ENCODE data around the gene RPL36AL. TPM values are rescaled to one million over a fixed set of nuclear protein-coding genes. Genes with fewer than 3 reads are reported as not detected.

The RPL36AL gene
- 412 to 498 TPM (median 444 TPM) in 5 replicates for total RNA-seq (2022; extraction: Qiagen RNA extraction; ENCODE audit: low read depth)

DNA sequence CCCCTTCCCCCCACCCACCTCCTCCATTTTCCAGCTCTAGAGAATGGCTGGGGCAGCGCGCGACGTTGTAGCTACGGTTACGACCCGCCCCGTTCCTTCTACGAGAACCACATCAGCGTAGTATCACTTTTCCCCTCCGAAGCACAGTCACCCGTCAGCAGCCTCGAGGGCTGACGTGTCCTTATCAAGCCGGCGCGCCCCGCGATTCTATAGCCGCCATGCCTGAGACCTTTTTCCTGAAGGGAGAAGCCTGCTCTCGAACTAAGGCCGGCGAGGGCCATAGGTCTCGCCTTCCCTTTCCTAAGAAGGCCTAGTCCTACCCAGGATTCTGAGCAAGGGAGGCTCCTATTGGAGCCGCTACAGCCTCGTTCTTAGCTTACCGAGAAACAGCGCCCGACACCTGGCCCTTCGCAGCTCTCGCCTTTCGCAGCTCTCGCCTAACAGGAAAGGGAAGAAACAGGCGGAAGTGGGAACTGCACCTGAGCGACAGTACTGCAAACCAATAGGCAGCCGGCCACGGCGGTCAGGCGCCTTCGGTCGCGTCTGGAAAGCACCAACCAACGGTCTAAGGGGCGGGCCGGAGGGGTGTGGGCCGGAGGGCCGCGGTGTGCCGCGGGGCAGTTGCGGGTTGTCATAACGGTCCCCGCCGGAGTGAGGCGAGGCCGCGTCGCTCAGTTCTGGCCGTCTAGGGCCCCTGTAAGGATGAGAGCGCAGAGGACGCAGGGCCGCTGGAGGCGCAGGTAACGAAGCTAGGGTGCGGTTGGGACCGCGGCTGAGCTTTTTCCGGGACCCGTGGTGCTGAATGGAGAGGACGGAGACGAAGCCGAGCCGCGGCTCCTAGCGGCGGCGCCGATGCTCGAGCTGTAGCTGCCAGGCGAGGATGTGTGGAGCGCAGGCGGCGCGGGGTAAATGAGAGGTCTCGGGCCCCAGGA is at the start of gene RPL36AL, which contains the start of gene MGAT2:
Gene RPL36AL, minus strand, starts transcription at position 445 of the 932 bp plus-strand sequence. CDS start 1,522 bp downstream, outside the sequence.
Gene MGAT2, plus strand, starts transcription at position 618 of the 932 bp plus-strand sequence. CDS start 470 bp downstream, outside the sequence.

DNA sequence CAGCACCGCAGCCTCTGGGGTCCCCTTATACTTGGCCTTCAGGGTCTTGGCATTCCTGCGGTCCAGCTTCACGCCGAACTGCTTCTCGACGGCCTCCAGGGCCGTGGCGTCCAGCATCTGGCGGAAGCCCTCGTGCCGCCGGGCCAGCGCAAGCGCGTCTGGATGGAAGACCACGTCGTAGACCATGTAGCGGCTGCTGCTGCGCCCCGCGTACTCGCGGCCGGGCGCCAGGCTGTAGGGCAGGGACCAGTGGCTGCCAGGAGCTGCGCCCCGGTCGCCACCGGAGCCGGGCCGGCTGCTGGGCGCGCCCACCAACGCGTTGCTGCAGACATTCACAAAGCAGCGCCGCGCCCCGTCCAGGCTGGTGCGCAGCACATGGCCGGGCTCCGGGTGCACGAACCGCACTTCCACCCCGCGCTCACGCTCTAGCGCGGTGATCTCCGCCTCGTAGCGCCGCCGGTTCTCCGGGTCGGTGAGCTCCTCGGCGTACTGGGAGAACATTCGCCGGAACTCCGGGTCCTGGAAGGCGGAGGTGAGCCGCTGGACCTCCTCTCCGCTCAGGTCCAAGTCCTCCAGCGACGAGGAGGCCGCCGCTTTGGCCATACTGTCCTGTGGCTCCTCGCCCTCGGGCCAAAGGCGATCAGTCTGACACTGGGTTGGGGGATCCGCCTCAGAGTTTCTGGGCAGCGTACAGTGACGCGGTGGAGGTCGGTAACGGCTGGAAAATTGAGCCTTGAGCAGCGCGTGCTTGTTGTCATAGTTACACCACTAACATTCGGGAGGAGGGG is 14.3 kb upstream of the RPL36AL start, which contains the start of gene DNAAF2:
Gene DNAAF2, minus strand, starts transcription at position 698 of the 788 bp plus-strand sequence. Its CDS starts 95 bp downstream, at position 603.

DNA sequence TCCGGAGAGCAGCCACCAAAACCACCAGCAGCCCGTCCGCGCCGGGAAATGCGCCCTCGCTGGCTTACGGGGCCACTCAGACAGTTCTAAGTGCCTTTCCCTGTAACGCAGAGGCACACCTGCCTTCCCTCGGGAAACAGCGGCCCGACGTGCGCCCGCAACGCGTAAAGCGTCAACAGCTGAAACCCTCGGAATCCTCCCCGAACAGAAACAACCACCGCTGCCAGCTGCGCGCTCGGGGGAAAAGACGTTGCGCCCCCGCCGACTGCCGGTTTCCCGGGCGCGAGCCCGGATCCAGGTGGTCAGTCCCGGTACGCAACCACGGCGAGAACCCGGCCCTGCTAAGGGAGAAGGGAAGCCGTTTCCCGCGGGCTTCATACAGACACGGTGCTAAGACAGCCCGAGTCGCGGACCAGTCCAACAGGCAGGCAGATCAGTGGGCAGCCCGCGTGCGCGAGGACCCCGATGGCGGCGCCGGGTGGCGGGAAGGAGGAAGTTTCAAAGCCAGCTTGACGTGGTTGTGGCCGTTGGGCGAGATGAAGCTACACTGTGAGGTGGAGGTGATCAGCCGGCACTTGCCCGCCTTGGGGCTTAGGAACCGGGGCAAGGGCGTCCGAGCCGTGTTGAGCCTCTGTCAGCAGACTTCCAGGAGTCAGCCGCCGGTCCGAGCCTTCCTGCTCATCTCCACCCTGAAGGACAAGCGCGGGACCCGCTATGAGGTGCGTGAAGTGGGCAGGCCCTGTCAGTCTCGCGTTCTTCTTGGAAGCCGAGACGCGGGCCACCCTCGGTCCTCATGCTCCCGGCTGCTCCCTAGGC is 21.7 kb downstream of the RPL36AL start, which contains the start of gene LRR1:
Gene LRR1, plus strand, starts transcription at position 456 of the 816 bp plus-strand sequence. Its CDS starts 81 bp downstream, at position 537.

DNA sequence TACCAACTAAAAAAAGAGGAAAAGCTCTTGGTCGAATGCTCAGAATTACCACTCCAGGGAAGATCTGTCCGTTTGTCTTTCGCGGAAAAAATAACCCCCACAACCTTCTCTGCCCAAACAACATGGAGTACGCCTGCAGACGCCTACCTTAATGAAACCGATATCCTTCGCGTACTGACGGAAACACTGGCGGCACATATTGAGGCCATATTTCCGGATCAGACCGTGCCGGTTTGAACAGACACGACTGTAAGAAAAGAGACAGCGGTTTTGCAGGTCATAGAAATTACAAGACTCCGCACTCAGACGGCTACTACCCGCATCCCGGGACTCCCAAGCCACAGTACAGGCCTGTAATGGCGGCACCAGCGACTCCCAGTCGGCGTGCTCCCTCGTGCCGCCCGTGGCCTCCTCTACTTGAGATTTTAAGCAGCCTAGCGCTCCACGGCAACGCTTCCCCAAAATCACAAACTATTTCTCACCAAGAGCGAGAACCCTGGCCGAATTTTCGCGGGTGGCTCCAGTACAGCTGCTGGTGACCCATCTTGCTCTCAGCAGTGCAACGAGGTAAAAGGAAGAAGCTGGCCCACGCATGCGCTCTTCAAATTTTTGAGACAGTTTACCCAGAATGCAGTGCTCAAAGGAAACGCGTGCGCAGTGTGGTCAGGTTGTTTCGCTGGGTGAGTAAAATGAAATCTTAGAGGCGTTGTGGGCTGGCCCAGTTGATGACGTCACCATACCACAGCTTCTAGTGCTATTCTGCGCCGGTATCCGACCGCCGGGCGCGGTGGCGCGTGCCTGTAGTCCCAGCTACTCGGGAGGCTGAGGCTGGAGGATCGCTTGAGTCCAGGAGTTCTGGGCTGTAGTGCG is 34.4 kb downstream of the RPL36AL start, which contains the start of gene RPS29:
Gene RPS29, minus strand, starts transcription at position 578 of the 870 bp plus-strand sequence. Its CDS starts 34 bp downstream, at position 544.

Other genes with a start within 250 kb of the RPL36AL start
- 4,318 to 5,005 TPM (median 4,504 TPM) in 5 replicates for gene RPS29, start 34.2 kb downstream of the RPL36AL start, total RNA-seq (2022; extraction: Qiagen RNA extraction; ENCODE audit: low read depth)
- gene LRR1, start 21.7 kb downstream of the RPL36AL start, total RNA-seq (2022; extraction: Qiagen RNA extraction; ENCODE audit: low read depth), result 46.7 to 51.6 TPM (median 50.1 TPM) in 5 replicates
- 49.4 to 52.0 TPM (median 50.0 TPM) in 5 replicates for gene MGAT2, start 173 bp upstream of the RPL36AL start, total RNA-seq (2022; extraction: Qiagen RNA extraction; ENCODE audit: low read depth)
- gene DNAAF2, start 14.6 kb upstream of the RPL36AL start, total RNA-seq (2022; extraction: Qiagen RNA extraction; ENCODE audit: low read depth), result 12.6 to 13.8 TPM (median 13.1 TPM) in 5 replicates
- gene POLE2, start 67.6 kb upstream of the RPL36AL start, total RNA-seq (2022; extraction: Qiagen RNA extraction; ENCODE audit: low read depth), result 11.5 to 15.9 TPM (median 13.9 TPM) in 5 replicates
- 0.25 to 0.50 TPM (median 0.28 TPM) in 5 replicates for gene KLHDC1, start 72.5 kb upstream of the RPL36AL start, total RNA-seq (2022; extraction: Qiagen RNA extraction; ENCODE audit: low read depth)
- gene KLHDC2, start 147.5 kb upstream of the RPL36AL start, total RNA-seq (2022; extraction: Qiagen RNA extraction; ENCODE audit: low read depth), result 28.3 to 34.5 TPM (median 33.5 TPM) in 5 replicates
- 29.8 to 45.7 TPM (median 36.8 TPM) in 5 replicates for gene NEMF, start 232.2 kb upstream of the RPL36AL start, total RNA-seq (2022; extraction: Qiagen RNA extraction; ENCODE audit: low read depth)